Vagina (tissue), 2 donors: Measurements from ENCODE around the gene RHEBL1. TPM values are rescaled to one million over a fixed set of nuclear protein-coding genes. Genes with fewer than 3 reads are reported as not detected.
"Not testable (repeated sequence)": the region's sequence is repeated elsewhere in the genome, so short reads cannot be mapped to it uniquely, and the experiment has no call there.

Experiments used
- DNase-seq, 2 donors: peaks; one replicate each; pipeline ENCODE4 v3.0.0-alpha.2; 2017; ENCODE audit errors: extremely low spot score in 2 of 2
- H3K27ac ChIP-seq: fragments of 200-600 bp; sonication (generic); one replicate; pipeline ENCODE4 v1.5.1; 2019
- H3K27me3 ChIP-seq: fragments of 200-600 bp; sonication (generic); one replicate; pipeline ENCODE4 v1.5.1; 2019
- H3K36me3 ChIP-seq, 2 donors: fragments of 200-600 bp; sonication (generic); one replicate each; pipeline ENCODE4 v1.5.1; 2017 to 2019
- H3K4me1 ChIP-seq: fragments of 200-600 bp; sonication (generic); one replicate; pipeline ENCODE4 v1.5.1; 2019
- H3K4me3 ChIP-seq, 2 donors: fragments of 200-600 bp; sonication (generic); 1 replicate in 1 of 2; 2 replicates in 1 of 2; pipeline ENCODE4 v1.5.1; 2016 to 2019
- H3K9me3 ChIP-seq: fragments of 200-600 bp; sonication (generic); one replicate; pipeline ENCODE4 v1.5.1; 2019
- CTCF ChIP-seq, 3 experiments: fragments of 450-650 bp in 2 of 3; fragments of 200-600 bp in 1 of 3; sonication (generic) in 1 of 3; IDR thresholded peaks; one replicate each; pipeline ENCODE4 v1.5.1; 2017 to 2019; ENCODE audit warnings: antibody characterized with exemption in 3 of 3, mild to moderate bottlenecking in 2 of 3, moderate library complexity in 2 of 3
- POLR2A ChIP-seq, 2 donors: fragments of 450-650 bp; IDR thresholded peaks; one replicate each; pipeline ENCODE4 v1.6.1; 2017; ENCODE audit warnings: antibody characterized with exemption in 2 of 2, mild to moderate bottlenecking in 2 of 2, moderate library complexity in 2 of 2
- POLR2AphosphoS5 ChIP-seq, 2 donors: sonication (generic); formaldehyde crosslinking; IDR thresholded peaks; one replicate each; pipeline ENCODE4 v1.9.0; 2017; ENCODE audit warnings: antibody characterized with exemption in 2 of 2, mild to moderate bottlenecking in 2 of 2, low read depth in 1 of 2; ENCODE audit not compliant: insufficient read depth in 1 of 2
- intact Hi-C: fragments of 100-400 bp; cut with DNase I; formaldehyde crosslinking; loops from one replicate; pipeline ENCODE4 v1.15.1; 2023
- total RNA-seq: library from RNA; depleted of rRNA; stranded (reverse); fragments of >200 nt; gene quantifications from one replicate; pipeline ENCODE4 v1.2.3, GENCODE V29; 2016

The RHEBL1 gene
- total RNA-seq, 1 donor from 2014 or later: 1.7 TPM

- intact Hi-C loops: loop anchor here (10.0 kb wide), 1 partner anchor 60 kb away; no protein-coding TSS in a partner anchor
- H3K4me3 ChIP-seq: no peak overlapping the region
- H3K9me3 ChIP-seq: no peaks in the 10 kb centered on the region
- TF ChIP-seq POLR2AphosphoS5 (IDR thresholded peaks at IDR 0.05; ENCODE audit: insufficient read depth in 1 of 2, low read depth in 1 of 2) (no peak), CTCF (IDR thresholded peaks at IDR 0.05) (no peak), POLR2A (IDR thresholded peaks at IDR 0.05) (no peak)
- no peaks in the 10 kb centered on the region for H3K27me3 ChIP-seq
- no peak overlapping the region for H3K27ac ChIP-seq
- H3K4me1 ChIP-seq: peaks cover 17% of the 10 kb centered on the region
- no peaks in the 10 kb centered on the region for H3K36me3 ChIP-seq
- no peak for DNase-seq
Observed at GRCh38 chr12:49064767-49065152, 5.0 kb downstream of the RHEBL1 start.

DNA sequence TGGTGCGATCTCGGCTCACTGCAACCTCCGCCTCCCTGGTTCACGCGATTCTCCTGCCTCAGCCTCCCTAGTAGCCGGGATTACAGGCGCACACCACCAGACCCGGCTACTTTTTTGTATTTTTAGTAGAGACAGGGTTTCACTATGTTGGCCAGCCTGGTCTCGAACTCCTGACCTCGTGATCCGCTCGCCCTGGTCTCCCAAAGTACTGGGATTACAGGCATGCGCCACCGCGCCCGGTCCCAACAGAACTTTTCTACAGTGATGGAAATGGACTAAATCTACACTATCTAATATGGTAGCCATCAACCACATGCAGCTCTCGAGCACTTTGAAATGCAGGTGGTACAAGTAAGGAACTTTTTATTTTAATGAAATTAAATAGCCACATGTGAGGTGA lies 7.9 kb downstream of the RHEBL1 start:
- not testable (repeated sequence) for H3K27me3 ChIP-seq, DNase-seq, H3K9me3 ChIP-seq, H3K36me3 ChIP-seq, H3K4me3 ChIP-seq, H3K27ac ChIP-seq
- H3K4me1 ChIP-seq: peaks cover 34% of the 10 kb centered on the region
- intact Hi-C loops: loop anchor here (10.0 kb wide), 1 partner anchor 63 kb away; no protein-coding TSS in a partner anchor

GRCh38 chr12:49061157-49061650 lies 8.6 kb downstream of the RHEBL1 start:
- peak overlapping the region; percentile 96 to 98 for H3K4me3 ChIP-seq
- H3K27ac ChIP-seq: peak overlapping the region; percentile 96
- H3K36me3 ChIP-seq: no peaks in the 10 kb centered on the region
- no peak for TF ChIP-seq CTCF (IDR thresholded peaks at IDR 0.05)
- no peak for TF ChIP-seq POLR2A (IDR thresholded peaks at IDR 0.05)
- no peak for TF ChIP-seq POLR2AphosphoS5 (IDR thresholded peaks at IDR 0.05; ENCODE audit: insufficient read depth in 1 of 2, low read depth in 1 of 2)
- no peaks in the 10 kb centered on the region for H3K27me3 ChIP-seq
- no peak for DNase-seq
- intact Hi-C loops: loop anchor here (10.0 kb wide), 1 partner anchor 64 kb away; no protein-coding TSS in a partner anchor
- no peaks in the 10 kb centered on the region for H3K9me3 ChIP-seq
- peaks cover 41% of the 10 kb centered on the region for H3K4me1 ChIP-seq

- H3K9me3 ChIP-seq: no peaks in the 10 kb centered on the region
- H3K4me3 ChIP-seq: peak within 1 kb of the TSS; percentile 96 to 98
- intact Hi-C loops: loop anchor here (10.0 kb wide), 1 partner anchor 64 kb away; no protein-coding TSS in a partner anchor
- peaks cover 48% of the 10 kb centered on the region for H3K4me1 ChIP-seq
- peak in 2 of 3 experiments; percentile 21 to 54 for TF ChIP-seq CTCF (IDR thresholded peaks at IDR 0.05)
- TF ChIP-seq POLR2AphosphoS5 (IDR thresholded peaks at IDR 0.05; ENCODE audit: insufficient read depth in 1 of 2, low read depth in 1 of 2): peak; percentile 94 to 96
- TF ChIP-seq POLR2A (IDR thresholded peaks at IDR 0.05): no peak
- peak within 1 kb of the TSS; percentile 96 for H3K27ac ChIP-seq
- H3K36me3 ChIP-seq: no peaks in the 10 kb centered on the region
- no peak for DNase-seq
- no peaks in the 10 kb centered on the region for H3K27me3 ChIP-seq
Observed at GRCh38 chr12:49060237-49061156, 9.3 kb downstream of the RHEBL1 start, which contains the start of gene KMT2D. Gene KMT2D (minus strand): TSS chr12:49060794. CDS start chr12:49055324, 5,470 bp downstream.

DNA sequence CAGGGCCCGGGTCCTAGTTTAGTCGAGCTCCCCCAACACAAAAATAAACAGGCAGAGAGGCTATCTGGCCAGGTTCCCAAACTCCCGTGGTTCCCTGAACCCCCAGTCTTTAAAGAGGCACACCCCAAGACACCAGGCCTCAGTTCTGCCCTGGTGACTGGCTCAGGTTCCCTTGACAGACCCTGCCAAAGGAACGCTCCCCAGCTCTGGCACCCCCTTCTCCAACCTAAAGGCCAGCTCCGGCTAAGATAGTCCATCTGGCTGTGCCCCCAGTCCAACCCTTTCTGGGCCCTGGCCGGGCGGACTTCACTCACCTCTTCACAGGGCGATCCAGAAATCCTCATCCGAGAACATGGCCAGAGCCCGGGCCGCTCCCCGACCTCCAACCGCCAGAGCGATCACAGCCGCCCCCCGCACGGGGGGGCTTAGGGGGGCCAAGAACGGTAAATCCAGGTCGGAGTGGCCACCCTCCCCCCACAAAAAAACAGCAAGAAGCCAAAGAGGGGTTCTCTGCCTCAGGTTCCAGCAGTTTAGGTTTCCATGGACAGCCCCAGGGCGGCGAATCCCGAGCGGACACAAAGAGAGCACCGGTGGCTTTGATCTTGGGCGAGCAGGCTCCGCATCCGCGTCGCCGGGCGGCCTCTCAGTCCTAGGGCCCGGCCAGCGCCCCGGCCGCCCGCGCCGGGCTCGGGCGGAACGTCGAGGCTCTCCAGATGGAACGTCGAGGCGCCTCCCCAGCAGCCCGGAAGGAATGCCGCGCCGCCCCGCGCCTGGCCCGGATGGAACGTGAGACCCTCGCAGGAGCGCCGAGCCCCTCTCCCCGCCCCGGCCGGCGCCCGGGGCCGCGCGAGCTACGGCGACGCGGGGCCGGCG lies 10.2 kb downstream of the RHEBL1 start:
- intact Hi-C loops: loop anchor here (10.0 kb wide), 1 partner anchor 65 kb away; no protein-coding TSS in a partner anchor
- no peak for DNase-seq

More for the DNA sequence above, 10.2 kb downstream of the RHEBL1 start:
- no peaks in the 10 kb centered on the region for H3K27me3 ChIP-seq
- TF ChIP-seq POLR2A (IDR thresholded peaks at IDR 0.05) (no peak), POLR2AphosphoS5 (IDR thresholded peaks at IDR 0.05; ENCODE audit: insufficient read depth in 1 of 2, low read depth in 1 of 2) (no peak), CTCF (IDR thresholded peaks at IDR 0.05) (no peak)
- H3K4me3 ChIP-seq: peak overlapping the region; percentile 96 to 98
- H3K4me1 ChIP-seq: peaks cover 56% of the 10 kb centered on the region
- H3K9me3 ChIP-seq: no peaks in the 10 kb centered on the region
- peaks cover 0 to 3% of the 10 kb centered on the region in 2 donors for H3K36me3 ChIP-seq
- peak overlapping the region; percentile 96 for H3K27ac ChIP-seq
